Breast epithelium (tissue), 3 donors: ENCODE measurements around the gene RINT1.

ENCODE experiments used
- CTCF ChIP-seq, 3 donors: fragments of 450-650 bp; IDR thresholded peaks; one replicate each; pipeline ENCODE4 v1.5.1; 2016 to 2017; ENCODE audit warnings: antibody characterized with exemption in 3 of 3, mild to moderate bottlenecking in 3 of 3, moderate library complexity in 3 of 3
- POLR2A ChIP-seq: fragments of 450-650 bp; IDR thresholded peaks from one replicate; pipeline ENCODE4 v1.6.1; 2016; ENCODE audit warnings: antibody characterized with exemption, mild to moderate bottlenecking, moderate library complexity
- POLR2AphosphoS5 ChIP-seq, 3 donors: sonication (generic); formaldehyde crosslinking; IDR thresholded peaks; one replicate each; pipeline ENCODE4 v1.6.1; 2017; ENCODE audit warnings: antibody characterized with exemption in 3 of 3

DNA sequence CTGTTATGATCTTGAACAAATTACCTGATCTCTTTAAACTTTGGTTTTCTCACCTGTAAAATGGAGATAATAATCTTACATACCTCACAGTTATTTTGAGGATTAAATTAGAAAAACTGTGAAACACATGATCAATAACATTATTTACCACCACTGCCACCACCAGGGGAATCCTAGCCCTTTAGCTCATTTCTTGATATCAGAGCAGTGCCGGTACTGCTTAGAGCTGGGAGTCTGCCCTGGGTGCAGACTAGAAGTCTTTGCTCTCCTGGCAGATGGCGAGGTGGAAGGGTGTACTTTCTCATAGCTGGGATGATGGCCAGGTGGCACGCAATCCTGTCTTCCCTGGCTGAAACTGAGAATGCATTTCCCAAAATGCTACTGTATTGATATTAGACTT, 62.0 kb downstream of the RINT1 start:
- TF ChIP-seq POLR2AphosphoS5 (IDR thresholded peaks at IDR 0.05) = no peak
- no peak for TF ChIP-seq POLR2A
- TF ChIP-seq CTCF (IDR thresholded peaks at IDR 0.05) = no peak
